HG03025 (cell line): Measurements from ENCODE around the gene DPH6.
"Not testable (repeated sequence)": the region's sequence is repeated elsewhere in the genome, so short reads cannot be mapped to it uniquely, and the experiment has no call there.

ENCODE experiments used
- ATAC-seq: cut with Tn5 transposase; IDR thresholded peaks from one replicate; pipeline ENCODE4 v1.9.1; 2021; ENCODE audit warnings: mild to moderate bottlenecking, moderate library complexity; ENCODE audit not compliant: unreplicated experiment, low FRiP score

DPH6 gene

GRCh38 chr15:35545824-35546510 lies at the start of gene DPH6:
TSS of gene DPH6 (minus strand) at chr15:35546165. CDS start at chr15:35546141, 24 bp downstream.
- ATAC-seq = peak; percentile 92

- no peak for ATAC-seq
Measured at GRCh38 chr15:35595656-35596055, 49.7 kb upstream of the DPH6 start.

GRCh38 chr15:35591987-35592386 lies 46.0 kb upstream of the DPH6 start:
- not testable (repeated sequence) for ATAC-seq

- ATAC-seq = no peak
Measured at GRCh38 chr15:35583863-35584528, 38.0 kb upstream of the DPH6 start.

GRCh38 chr15:35580606-35581005 lies 34.6 kb upstream of the DPH6 start:
- no peak for ATAC-seq

- no peak for ATAC-seq
Measured at GRCh38 chr15:35567392-35567791, 21.4 kb upstream of the DPH6 start.

GRCh38 chr15:35566991-35567390 lies 21.0 kb upstream of the DPH6 start:
- ATAC-seq = no peak

GRCh38 chr15:35565901-35566300 lies 19.9 kb upstream of the DPH6 start:
- no peak for ATAC-seq

GRCh38 chr15:35562641-35563040 lies 16.7 kb upstream of the DPH6 start:
- no peak for ATAC-seq

- no peak for ATAC-seq
Measured at GRCh38 chr15:35561308-35561707, 15.3 kb upstream of the DPH6 start.

GRCh38 chr15:35560870-35561269 lies 14.9 kb upstream of the DPH6 start:
- no peak for ATAC-seq

- no peak for ATAC-seq
Measured at GRCh38 chr15:35560258-35560657, 14.3 kb upstream of the DPH6 start.

- ATAC-seq = no peak
Measured at GRCh38 chr15:35559683-35560082, 13.7 kb upstream of the DPH6 start.

GRCh38 chr15:35557544-35557943 lies 11.6 kb upstream of the DPH6 start:
- ATAC-seq = no peak

- ATAC-seq = no peak
Measured at GRCh38 chr15:35557012-35557411, 11.0 kb upstream of the DPH6 start.

GRCh38 chr15:35555244-35555643 lies 9.3 kb upstream of the DPH6 start:
- no peak for ATAC-seq

GRCh38 chr15:35550957-35551356 lies 5.0 kb upstream of the DPH6 start:
- ATAC-seq = no peak

- no peak for ATAC-seq
Measured at GRCh38 chr15:35549567-35549966, 3.6 kb upstream of the DPH6 start.

GRCh38 chr15:35548435-35548834 lies 2.5 kb upstream of the DPH6 start:
- ATAC-seq = no peak

GRCh38 chr15:35547775-35548364 lies 1.9 kb upstream of the DPH6 start:
- ATAC-seq = no peak

GRCh38 chr15:35546511-35547381 lies 781 bp upstream of the DPH6 start:
- ATAC-seq = peak; percentile 26
